ENCODE results near the gene FAM47A.

Gene FAM47A

DNA sequence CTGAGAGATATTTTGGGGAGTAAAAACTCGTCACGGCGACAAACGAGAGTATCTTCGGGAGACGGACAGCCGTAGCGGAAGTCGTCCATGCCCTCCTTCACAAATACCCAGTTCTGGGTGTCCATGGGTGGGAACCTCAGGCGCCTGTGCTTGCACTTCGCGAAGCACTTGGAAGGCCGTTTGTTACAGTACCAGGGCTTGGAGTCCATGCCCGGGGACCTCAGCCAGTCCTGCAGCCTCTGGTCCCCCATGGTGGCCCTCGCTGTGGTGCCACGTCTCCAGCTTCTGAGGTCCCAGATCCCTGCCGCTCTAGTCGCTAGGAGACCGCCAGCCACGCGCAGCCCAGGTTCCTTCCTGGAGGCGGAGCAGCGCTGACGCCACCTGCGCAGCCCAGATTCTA is at the start of gene FAM47A:
TSS of gene FAM47A (minus strand) at position 287 of the 400 bp plus-strand sequence. CDS start at position 251, 36 bp downstream.
- in situ Hi-C loops (cut with HindIII; ENCODE audit: low sequenced_read_pairs): no loop called here

DNA sequence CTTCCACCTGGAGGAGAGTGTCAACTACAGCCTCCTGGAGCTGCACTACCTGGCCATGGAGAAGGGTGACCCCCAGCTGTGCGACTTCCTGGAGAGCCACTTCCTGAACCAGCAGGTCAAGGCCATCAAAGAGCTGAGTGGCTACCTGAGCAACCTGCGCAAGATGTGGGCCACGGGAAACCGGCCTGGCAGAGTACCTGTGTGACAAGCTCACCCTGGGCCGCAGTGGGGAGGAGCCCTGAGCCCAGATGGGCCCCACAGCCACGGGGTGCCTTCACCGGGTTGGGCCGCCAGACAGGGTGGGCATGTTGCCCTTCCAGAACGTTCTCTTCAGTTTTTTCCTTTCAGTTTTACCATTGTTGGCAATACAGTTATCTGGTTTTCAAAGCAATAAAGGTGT is 15.2 kb upstream of the FAM47A start:
- in situ Hi-C loops (cut with HindIII; ENCODE audit: low sequenced_read_pairs): no loop called here

DNA sequence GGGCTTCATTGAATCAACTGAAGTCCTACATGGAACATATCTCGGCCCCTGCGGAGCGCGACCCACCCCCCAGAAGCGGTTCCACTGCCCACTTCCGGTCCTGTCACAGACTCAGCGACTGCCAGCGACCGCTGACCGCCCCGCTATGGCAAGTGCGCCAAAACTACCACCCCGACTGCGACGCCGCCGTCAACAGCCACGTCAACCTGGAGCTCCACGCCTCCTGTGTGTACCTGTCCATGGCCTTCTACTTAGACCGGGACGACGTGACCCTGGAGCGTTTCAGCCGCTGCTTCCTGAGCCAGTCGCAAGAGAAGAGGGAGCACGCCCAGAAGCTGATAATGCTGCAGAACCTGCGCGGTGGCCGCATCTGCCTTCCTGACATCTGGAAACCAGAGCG is 14.8 kb upstream of the FAM47A start:
- in situ Hi-C loops (cut with HindIII; ENCODE audit: low sequenced_read_pairs): no loop called here

DNA sequence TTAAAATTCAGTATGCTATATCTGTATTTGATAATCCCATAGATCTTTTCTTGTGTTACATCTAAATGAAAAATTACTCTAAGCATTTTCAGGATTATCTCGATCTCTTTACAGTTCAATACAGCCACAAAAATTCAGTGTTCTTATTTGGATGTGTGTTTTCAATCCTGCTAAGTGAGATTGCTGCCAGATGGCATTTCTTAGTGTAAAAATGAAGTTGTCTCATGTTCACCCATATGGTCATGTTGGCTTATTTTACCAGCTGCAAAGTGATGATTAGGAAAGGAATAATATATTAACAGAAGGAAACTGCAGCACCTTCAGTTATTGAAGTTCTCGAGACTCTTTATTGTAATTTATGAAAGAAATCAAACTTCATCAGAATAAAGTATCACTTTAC is 12.1 kb upstream of the FAM47A start:
- in situ Hi-C loops (cut with HindIII; ENCODE audit: low sequenced_read_pairs): no loop called here

DNA sequence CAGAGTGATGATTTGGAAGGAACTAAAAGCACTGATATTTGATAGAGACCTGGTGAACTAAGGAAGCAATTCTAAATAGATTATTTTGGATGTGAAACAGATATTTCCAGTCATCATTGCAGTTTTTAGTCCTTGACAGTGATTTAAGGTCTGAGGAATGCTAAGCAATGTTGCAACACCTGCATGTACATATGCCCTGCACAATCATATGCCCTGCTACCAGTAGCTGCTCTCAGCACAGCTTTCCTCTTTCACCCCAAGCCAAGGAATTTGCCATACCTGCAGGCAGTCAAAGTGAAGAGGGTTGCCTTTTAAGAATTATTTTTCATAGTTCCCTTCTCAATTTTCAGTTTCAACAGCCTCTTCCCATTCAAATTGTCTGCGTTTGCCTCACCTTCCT is 8.7 kb upstream of the FAM47A start:
- in situ Hi-C loops (cut with HindIII; ENCODE audit: low sequenced_read_pairs): no loop called here

DNA sequence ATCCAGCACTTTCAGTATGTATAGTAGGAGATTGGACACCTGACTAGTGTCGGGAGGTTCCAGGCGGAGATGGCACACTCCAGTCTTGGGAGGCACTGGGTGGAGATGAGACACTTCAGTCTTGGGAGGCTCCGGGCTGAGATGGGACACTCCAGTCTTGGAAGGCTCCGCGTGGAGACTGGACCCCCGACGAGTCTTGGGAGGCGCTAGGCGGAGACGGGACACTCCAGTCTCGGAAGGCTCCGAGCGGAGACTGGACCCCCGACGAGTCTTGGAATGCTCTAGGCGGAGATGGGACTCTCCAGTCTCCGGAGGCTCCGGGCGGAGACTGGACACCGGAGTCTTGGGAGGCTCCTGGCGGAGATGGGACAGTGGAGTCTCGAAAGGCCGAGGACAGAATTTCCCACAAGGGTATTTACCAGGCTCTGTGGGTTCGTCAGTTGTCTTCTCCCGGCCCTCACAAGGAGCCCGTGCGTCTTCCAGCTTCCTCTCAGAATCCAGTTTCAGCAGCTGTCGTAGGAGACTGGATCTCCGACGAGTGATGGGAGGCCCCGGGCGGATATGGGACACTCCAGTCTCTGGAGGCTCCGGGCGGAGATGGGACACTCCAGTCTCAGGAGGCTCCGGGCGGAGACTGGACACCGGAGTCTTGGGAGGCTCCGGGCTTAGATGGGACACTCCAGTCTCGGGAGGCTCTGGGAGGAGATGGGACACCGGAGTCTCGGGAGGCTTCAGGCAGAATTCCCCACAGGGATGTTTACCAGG is 952 bp downstream of the FAM47A start:
- in situ Hi-C loops (cut with HindIII; ENCODE audit: low sequenced_read_pairs): no loop called here

DNA sequence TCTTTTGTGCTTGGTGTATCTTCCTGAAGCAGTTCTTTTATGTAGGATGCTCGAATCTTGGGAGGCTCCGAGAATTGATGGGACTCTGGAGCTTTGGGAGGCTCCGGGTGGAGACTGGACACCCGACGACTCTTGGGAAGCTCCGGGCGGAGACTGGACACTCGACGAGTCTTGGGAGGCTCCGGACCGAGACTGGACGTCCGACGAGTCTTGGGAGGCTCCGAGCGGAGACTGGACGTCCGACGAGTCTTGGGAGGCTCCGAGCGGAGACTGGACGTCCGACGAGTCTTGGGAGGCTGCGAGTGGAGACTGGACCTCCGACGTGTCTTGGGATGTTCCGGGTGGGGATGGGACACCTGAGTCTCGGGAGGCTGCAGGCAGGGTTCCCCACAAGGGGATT is 1.6 kb downstream of the FAM47A start:
- in situ Hi-C loops (cut with HindIII; ENCODE audit: low sequenced_read_pairs): no loop called here

DNA sequence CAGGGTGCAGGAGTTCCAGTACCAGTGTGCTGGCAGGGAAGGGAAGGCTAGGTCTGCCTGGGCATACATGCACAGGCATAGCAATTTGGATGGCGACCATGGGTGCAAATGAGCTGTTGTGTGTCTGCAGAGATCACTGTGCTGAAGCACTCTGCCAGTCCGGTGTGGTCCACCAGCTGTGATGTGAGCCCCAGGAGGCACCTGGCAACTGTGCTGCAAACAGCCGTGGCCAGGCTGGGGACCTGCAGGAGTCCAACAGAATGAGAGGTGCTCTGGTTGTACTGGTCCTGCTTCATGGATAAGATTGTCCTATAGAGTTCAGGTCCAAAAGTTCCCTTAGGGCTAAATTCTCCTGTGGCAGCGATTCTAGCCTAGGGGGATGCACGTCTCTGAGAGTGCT is 6.1 kb downstream of the FAM47A start:
- in situ Hi-C loops (cut with HindIII; ENCODE audit: low sequenced_read_pairs): no loop called here

DNA sequence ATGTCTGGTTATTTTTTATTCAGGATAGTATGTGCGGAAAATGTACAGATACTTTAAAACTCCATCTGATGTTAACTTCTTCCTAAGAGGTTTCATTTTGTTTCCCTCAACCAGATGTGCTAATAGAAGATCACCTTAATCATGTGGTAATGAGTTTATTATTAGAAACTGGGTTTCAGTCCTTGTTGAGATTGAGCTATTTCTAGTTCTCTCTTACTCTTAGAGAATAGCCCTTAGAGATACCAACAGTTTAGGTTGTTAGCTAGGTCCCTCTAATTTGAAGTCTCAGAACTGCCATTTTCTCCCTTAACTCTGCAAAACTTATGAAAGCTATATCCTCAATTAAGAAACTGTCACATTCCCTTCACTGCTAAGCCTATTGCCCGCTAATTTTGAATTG is 13.0 kb downstream of the FAM47A start:
- in situ Hi-C loops (cut with HindIII; ENCODE audit: low sequenced_read_pairs): no loop called here

DNA sequence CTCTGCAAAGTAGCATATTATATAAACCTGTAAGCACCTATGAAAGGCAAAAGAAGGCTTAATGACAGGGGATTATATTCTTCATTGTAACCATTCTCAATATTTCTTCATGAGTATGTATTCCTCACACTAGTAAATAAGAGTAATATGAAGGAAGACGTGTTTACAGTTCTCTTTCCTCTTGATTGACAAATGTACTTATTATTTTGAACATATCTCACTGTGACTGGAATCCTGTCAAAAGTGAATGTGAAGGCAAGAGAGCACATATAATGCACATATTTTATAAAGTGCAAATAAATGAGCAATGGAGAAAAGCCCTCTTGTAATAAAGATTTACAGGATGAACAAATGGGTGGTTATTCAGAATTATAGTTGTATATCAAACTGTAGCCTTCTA is 19.7 kb downstream of the FAM47A start:
- in situ Hi-C loops (cut with HindIII; ENCODE audit: low sequenced_read_pairs): no loop called here

All from endothelial cell of hepatic sinusoid (primary cell).